Left lobe of liver (tissue), 2 donors: ENCODE data around the gene CLDN34. TPM values are rescaled to one million over a fixed set of nuclear protein-coding genes. Genes with fewer than 3 reads are reported as not detected.

Experiments used
- ATAC-seq: fragments of 200-7000 bp; cut with Tn5 transposase; one replicate; pipeline ENCODE4 v1.9.1; 2020; ENCODE audit warnings: mild to moderate bottlenecking, moderate library complexity
- DNase-seq: peaks from one replicate; pipeline ENCODE4 v3.0.0-alpha.2; 2020; ENCODE audit warnings: low spot score
- total RNA-seq: library from RNA; stranded (reverse); gene quantifications from one replicate; pipeline ENCODE4 v1.2.1, GENCODE V29; 2021
- donor health status: DM: no; HTN: no; CAD: no; lungs with moderate emphysema.
- donor health status: DM: no; HTN: yes; CAD: no.

The CLDN34 gene
- total RNA-seq, 1 donor from 2014 or later = 0.30 TPM

DNA sequence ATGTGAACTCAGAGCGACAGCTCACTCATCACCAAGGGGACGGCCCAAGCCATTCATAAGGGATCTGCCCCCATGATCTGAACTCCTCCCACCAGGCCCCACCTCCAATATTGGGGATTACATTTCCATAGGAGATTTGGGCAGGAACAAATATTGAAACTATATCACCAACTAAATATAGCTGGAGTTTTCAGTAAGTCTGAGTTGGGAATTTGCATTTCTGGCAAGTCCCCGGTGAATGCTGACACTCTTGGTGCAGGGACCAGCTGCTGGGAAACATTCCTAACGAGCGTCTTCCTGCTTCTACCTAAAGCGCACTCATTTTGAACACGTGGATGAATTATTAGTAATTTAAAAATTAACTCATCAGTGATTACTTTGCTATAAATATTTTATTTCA, 13.2 kb downstream of the CLDN34 start:
- DNase-seq = no peak
- ATAC-seq = no peak

DNA sequence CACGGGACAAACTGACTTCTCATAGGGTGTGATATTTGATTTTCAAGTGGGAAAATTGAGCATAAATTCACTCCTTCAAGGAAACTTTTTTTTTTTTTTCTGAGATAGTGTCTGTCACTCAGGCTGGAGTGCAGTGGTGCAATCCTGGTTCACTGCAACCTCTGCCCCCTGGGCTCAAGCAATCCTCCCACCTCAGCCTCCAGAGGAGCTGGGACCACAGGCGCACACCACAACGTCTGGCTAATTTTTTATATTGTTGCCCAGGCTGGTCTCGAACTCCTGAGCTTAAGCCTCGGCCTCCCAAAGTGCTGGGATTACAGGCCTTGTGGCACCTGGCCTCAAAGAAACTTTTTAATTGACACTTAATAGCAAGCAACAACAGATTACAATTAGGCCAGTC, 13.8 kb downstream of the CLDN34 start:
- no peak for ATAC-seq
- DNase-seq = no peak

DNA sequence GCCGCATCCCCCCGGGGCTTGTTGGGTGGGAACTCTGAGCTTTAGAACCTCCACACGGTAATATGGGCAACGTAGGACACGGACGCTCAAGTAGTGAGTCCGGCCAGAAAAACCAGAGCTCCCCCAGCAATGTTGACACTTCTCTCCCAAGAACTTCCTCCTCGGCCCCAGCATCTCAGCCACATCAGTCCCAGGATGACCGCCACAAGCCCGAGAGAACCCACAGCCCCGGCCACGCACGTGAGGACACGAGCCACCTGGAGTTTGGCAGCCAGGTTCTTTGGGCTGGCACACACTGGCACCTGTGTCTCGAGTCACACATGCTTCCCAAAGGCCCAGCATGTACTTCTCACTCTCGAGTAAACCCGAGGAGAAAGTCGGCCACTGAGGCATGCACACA, 16.3 kb downstream of the CLDN34 start:
- no peak for DNase-seq
- no peak for ATAC-seq

DNA sequence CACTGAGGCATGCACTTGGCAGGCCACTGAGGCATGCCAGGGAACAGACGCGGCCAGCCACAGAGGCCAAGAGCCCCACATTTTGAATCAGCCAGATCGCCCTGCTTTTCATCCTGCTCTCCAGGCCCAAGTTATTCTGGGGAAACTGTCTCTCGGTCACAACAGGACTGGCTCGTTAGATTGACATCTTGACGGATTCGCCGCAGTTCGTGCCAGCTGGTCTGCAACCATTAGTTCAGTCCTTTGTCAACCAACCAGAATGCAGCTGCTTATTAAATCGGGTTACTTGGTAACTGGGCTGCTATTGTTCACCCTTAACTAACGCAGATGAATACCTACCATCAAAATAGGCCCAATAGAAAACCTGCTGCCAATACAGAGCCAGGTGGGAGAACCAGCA, 16.7 kb downstream of the CLDN34 start:
- ATAC-seq = no peak
- DNase-seq = no peak

DNA sequence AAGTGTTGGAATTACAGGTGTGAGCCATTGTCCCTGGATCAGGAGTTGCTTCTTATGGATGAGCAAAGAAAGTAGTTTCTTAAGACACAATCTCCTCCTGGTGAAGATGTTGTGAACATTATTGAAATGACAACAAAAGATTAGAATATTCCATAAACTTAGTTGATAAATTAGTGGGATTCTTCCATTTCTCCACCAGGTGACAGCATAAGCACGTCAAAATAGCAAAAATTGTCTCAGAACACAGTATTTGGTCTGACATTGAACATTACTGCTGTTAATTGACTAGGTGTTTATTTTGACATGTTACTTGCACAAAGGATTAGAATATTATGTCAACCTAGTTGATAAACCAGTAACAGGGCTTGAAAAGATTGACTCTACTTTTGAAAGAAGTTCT, 21.6 kb downstream of the CLDN34 start:
- ATAC-seq (peak; percentile 46), DNase-seq (no peak)

DNA sequence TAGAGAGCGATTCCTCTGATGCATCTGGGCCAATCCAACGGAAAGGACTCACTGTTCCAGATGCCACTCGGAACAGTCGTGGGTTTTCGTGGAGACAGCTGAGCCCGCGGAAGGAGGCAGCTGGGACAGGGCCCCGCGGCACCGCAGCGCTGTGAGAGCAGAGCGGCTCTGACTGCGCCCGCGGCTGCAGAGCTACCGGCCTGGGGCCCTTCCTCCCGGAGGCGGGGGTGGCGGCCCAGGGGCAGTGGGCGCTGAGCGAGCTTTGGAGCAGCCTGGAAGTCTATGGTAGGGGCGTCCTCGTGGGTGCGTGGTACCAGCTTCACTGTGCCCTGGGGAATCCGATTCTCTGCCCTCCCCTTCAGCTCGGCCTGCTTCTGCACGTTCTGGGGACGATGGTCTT, 24.9 kb downstream of the CLDN34 start:
- DNase-seq (no peak), ATAC-seq (no peak)

DNA sequence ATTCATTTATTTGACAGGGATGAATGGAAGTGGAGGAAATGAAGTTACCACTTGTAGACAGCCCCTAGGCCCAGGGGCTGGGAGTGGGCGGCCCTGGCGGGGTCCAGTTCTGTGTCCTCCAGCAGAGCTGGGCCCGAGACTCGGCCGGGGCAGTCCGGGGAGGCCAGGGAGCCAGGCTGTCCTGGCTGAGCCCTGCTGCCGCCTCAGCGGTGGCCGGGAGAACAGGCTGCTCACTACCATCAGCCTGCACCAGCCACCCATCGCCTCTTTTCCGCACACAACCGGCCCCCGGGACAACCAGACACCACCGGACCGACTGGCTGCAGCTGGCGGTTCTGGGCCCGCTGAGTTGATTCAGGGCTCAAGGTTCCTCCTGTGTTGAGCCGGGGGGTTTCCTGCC, 25.6 kb downstream of the CLDN34 start:
- DNase-seq = no peak

DNA sequence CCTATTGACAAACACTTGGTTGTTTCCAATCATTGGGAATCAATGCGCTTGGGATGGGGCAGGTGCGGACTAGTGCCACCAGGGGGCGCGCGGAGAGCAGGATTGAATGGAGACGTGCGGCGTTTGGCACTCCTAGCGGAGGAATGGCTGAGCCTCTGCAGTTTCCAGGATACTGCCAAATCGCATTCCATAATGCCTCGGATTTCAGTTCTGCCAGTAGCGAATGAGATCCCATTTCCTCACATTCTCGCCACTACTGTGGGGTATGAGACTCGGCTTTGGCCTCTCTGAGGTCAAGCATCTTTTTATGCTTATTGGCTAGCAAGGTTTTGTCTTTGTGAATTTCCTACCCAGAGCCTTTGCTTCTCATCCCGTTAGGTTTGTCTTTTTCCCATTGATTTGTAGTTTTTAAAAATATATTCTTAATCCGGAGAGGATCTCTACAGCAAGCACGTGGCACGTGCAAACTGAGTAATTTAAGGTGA, 28.7 kb downstream of the CLDN34 start:
- peak; percentile 79 for DNase-seq
- ATAC-seq = peak; percentile 100

More for the DNA sequence above, 25.6 kb downstream of the CLDN34 start:
- no peak for ATAC-seq

DNA sequence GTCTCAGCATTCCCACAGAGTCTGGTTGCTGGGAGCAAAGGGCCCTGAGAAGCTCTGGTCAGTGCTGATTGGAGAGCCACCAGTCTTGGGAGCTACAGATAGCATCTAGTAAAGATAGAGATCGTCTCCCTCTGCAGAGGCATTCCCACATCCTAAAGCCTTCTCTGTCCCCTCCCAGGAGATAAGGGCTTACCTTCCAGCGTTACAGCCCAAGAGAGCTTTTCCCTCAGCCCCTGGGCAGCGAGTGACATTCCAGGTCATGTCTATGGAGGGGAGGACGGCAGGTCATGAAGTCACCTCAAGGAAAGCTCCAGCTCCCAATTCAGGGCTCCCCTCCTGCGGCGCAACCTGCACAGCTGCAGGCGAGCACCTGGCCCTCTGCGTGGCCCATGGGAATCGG, 29.9 kb downstream of the CLDN34 start:
- ATAC-seq (no peak), DNase-seq (no peak)

DNA sequence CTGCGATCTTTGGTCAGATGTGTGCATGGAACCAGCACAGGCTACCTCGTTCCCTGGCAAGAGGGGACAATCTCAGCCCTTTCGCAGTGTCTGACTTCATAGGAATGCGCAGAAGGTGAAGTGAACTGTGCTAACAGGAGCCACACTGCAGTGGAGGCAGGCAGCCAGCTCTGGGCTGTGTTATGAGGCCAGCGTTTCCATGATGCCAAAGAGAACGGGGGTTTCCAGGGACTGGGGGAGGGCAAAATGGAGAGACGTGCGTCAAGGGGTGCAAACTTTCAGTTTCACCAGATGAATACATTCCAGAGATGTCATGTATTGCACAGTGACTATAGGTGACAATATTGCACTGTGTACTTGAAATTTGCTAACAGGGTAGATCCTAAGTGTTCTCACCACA, 30.4 kb downstream of the CLDN34 start:
- DNase-seq (no peak), ATAC-seq (no peak)

DNA sequence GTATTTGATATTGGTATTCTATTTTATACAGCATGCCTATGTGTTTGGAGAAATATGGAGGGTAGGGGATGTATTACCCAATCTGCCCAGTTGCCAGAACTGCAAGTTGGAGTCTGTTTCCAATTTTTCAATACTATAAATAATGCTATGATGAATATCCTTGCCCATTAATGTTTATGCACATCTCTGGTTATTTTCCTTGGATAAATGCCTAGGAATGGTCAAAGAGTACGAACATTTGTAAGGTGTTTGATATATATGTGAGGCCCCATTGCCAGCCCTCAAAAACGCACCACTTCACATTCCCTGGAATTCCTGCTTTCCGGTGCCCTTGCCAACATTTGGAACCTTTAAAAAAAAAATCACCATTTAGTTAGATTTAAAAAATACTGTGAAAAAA, 34.3 kb downstream of the CLDN34 start:
- ATAC-seq (no peak), DNase-seq (no peak)

DNA sequence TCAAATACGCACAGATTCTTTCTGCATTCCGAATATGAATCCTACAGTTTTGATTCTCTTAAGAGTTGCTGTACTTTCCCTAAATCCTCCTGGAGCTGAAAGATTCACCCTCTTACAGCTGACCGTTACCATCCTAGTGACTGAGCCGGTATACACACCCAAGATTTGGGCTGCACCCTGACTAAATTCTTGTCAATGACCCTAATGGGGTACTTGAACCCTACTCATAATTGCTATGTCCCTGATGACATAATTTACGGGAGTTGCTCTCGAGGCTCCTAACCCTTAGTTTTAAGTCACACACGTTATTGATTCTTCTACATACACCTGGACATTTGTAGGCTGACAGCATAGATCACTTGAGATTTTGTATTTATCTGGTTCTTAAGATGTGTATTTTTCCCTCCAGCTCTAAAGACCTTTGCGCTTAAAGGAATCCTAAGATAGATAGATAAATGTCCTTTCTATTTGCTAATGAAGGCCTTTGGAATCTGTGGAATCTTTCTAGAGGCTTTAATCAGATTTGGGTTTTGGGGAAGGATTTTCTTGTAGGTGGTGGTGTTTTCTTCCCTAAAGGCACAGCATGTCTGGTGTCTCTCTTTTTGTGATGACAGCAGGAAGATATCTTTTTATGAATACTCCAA, 37.8 kb downstream of the CLDN34 start:
- no peak for DNase-seq
- ATAC-seq = no peak

DNA sequence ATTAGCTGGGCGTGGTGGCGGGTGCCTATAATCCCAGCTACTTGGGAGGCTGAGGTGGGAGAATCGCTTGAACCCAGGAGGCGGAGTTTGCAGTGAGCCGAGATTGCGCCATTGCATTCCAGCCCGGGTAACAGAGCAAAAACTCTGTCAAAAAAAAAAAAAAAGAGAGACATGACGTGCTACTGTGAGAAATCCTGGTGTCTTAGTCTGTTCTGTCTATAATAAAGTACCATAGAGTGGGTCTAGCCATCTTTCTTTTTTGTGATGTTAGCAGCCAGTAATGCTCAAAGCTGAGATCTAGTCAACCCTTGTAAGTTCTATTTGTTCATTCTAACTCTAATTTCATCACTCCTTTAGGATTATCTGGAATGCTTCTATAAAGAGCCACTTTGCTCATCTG, 38.9 kb downstream of the CLDN34 start:
- no peak for DNase-seq
- ATAC-seq = no peak

DNA sequence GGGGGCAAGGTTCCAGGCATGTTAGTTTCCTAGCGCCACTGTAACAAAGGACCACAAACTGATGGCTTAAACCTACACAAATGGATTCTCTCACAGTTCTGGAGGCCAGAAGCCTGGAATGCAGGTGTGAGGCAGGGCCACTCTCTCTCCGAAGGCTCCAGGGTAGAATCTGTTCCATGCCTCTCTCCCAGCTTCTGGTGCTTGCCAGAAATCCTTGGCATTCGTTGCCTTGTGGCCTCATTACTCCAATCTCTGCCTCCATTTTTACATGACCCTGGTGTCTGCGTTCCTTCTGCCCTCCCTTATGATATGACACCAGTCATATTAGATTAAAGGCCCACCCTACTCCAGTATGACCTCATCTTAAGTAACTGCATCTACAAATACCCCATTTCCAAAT, 39.6 kb downstream of the CLDN34 start:
- DNase-seq (no peak), ATAC-seq (no peak)

DNA sequence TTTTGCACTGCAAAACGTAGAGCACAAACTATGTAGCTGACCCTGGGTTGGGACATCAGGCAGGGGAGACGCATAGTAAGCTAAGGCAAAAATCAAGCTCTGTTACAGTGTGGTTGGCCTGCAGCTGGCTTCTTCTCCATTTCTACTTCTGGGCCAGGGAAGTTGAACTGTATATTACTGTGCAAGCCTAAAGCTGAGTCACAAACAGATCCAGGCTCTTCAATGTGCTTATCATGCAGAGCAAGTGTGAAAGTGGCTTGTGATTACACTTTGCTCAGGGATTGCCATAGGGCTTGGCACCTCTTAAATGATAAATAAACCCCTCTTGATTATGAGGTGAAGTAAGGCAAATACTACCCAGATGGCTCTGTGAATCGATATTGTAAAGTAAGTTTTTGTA, 40.5 kb downstream of the CLDN34 start:
- ATAC-seq = no peak
- DNase-seq = no peak

DNA sequence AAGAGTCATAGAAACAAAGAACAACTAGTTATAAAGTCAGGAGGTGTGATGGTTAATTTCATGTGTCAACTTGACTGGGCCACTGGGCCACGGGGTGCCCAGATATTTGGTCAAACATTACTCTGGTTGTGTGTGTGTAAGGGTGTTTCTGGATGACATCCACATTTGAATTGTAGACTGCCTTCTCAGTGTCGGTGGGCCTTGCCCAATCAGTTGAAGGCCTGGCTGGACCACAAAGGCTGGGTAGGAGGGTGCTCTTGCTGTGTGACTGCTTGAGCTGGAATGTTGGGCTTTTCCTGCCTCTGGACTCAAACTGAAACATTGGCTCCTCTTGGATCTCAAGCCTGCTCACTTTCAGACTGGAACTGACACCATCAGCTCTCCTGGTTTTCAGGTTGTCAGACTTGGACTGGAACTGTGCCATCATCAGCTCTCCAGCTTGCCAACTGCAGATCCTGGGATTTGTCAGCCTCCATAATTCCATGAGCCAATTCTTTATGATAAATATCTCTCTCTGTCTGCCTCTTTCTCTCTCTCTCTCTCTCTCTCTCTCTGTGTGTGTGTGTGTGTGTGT, 41.4 kb downstream of the CLDN34 start:
- no peak for ATAC-seq

DNA sequence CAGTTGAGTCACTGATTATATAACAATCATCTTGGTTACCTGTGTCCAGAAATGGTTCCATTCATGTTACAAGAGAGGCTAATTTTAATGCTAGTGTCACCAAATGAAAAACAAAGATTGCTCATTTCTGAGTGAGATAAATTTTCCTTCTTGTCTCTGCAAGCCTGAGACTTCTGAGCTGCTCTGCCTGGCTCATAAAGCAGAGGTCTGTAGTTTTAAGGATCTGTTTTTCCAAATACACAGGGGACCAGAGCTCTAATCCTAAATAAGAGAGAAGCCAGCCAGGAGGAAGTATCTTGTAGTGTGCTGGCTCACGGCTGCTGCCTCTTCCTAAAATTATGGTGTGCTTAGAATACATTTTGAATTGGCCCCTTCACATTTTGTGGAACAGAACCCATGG, 42.6 kb downstream of the CLDN34 start:
- ATAC-seq = no peak

More for the DNA sequence above, 41.4 kb downstream of the CLDN34 start:
- no peak for DNase-seq

DNA sequence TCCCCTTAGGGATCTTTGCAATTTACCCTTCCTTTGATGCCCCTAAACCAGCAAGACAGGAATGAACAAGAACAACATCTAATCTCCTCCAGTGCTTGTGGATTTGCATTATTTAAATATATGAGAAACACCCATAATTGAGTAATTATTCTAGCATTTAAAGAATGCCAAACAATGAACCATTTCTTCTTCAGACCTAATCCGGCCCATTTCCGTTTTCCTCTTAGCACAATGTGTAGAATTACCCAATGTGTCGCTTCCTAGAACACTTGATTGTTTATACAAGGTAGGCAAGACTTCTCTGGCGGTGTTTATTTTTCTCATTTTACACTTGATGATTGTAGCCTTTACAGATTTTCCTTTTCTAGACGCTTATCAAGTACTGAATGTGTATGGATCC, 43.5 kb downstream of the CLDN34 start:
- ATAC-seq = no peak

More for the DNA sequence above, 42.6 kb downstream of the CLDN34 start:
- DNase-seq = no peak

DNA sequence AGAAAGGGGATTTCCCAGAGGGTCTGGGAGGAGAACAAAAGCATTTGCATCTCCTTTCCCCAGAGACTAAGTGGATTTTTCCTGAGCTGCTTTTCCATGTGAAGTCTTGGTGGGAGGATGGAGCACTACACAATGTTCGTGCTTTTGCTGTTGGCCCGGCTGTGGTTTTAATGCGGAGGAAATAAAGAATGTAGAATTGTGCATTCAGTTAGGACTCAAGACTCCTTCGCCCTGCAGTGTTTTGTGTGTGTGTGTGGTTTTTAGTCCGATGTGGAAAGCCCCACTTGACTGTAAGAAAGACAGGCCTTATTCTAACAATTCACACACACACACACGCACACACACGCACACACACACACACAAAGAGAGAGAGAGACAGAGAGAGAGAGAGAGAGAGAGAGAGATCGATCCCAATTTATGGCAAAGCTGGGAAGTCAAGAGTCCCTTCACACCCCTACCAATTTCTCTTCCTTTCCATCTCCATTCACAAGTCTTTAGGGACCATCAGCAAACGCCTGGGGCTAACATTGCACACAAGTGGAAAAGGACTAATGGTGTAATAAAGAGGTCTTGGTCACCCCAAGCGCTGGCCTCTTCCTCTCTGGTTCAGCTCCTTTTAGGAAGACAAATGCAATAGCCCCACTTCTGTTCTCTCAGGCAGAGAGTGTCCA, 44.2 kb downstream of the CLDN34 start:
- ATAC-seq = no peak
- no peak for DNase-seq

More for the DNA sequence above, 43.5 kb downstream of the CLDN34 start:
- DNase-seq = no peak

DNA sequence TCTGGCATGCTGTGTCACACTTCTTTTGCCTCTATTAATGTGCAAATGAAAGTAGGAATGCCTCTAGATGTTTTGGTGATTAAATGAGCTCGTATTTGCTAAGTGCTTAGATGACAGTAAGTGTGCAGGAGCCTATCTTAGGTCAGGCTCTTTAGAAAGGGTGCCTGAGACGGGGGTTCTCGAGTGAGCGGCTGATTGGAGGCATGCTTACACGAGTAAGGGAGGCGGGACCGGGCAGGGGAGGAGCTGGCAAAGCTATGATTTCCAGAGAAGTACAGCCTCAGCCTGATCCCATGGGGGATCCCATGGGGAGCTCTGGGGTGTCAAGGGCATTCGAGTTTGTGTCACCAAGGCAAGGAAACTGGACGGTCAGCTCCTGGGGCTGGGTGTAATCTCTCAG, 44.8 kb downstream of the CLDN34 start:
- no peak for DNase-seq

DNA sequence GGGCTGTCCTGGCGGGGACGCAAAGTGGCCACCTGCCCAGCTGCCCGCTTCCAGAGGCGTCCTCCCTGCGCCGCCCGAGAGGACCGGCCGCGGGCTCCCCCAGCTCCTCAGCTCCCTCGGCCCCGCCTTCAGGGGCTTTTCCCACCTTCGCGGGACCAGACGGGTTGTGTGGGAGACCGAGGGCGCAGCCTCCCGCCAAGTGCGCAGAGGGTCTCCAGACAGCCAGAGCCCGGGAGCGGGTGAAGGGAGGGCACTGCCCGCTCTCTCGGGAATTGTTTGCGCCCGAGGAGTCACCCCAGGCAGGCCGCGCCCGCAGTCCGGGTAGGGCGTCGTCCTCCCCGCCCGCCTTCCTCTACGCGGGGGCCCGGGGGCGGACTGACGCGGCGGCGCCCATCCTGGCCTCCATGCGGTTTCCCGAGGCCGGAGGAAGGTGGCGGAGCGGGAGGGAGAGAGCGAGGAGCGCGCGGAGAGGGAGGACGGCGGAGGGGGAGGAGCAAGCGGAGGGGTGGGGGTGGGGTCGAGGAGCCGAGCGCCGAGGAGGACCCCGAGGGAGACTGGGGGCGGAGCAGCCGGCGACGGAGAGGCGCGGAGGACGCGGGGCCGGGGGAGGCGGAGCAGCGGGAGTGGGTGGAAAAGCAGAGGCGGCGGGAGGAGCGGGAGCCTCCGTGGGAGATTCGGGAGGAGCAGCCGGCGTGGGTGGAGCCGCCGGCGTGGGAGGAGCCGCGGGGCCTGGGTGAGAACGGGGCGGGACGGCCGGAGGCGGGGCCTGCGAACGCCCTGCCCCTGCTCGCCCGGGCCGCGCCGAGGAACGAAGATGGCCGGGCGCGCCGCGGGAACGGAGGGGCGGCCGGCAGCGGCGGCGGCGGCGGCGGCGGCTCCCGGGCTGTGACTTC, 47.5 kb downstream of the CLDN34 start:
- DNase-seq = peak; percentile 89

More for the DNA sequence above, 44.8 kb downstream of the CLDN34 start:
- ATAC-seq = no peak

More for the DNA sequence above, 47.5 kb downstream of the CLDN34 start:
- ATAC-seq = peak; percentile 96
